Progenitor cell of endocrine pancreas (in vitro differentiated cells): ENCODE data around the gene APBA1. TPM values are rescaled to one million over a fixed set of nuclear protein-coding genes. Genes with fewer than 3 reads are reported as not detected.

Experiments used
- DNase-seq: peaks from one replicate; pipeline ENCODE4 v3.0.0; 2021; ENCODE audit warnings: low spot score; ENCODE audit not compliant: unreplicated experiment
- H3K27ac Mint-ChIP-seq: 2 replicates; pipeline ENCODE4 v1.8.0; 2021; ENCODE audit warnings: mild to moderate bottlenecking, moderate library complexity, mixed read lengths
- H3K27me3 Mint-ChIP-seq: 2 replicates; pipeline ENCODE4 v1.8.0; 2021; ENCODE audit warnings: mixed read lengths
- H3K36me3 Mint-ChIP-seq: 2 replicates; pipeline ENCODE4 v1.8.0; 2022; ENCODE audit warnings: mixed read lengths; ENCODE audit not compliant: insufficient read depth
- H3K4me1 Mint-ChIP-seq: 2 replicates; pipeline ENCODE4 v1.8.0; 2021; ENCODE audit warnings: low read depth, mixed read lengths
- H3K4me3 Mint-ChIP-seq: 2 replicates; pipeline ENCODE4 v1.8.0; 2021; ENCODE audit warnings: low read depth, mild to moderate bottlenecking, moderate library complexity, mixed read lengths
- H3K9me3 Mint-ChIP-seq: 2 replicates; pipeline ENCODE4 v1.8.0; 2021; ENCODE audit warnings: low read depth, mixed read lengths
- CTCF ChIP-seq: fragments of 200-600 bp; sonication (generic); IDR thresholded peaks from one replicate; pipeline ENCODE4 v1.5.0; 2021; ENCODE audit warnings: antibody characterized with exemption, mild to moderate bottlenecking; ENCODE audit not compliant: unreplicated experiment
- total RNA-seq: library from RNA; stranded (reverse); gene quantifications from 2 replicates; pipeline ENCODE4 v1.2.1, GENCODE V29; 2021

APBA1 gene
- total RNA-seq, 1 donor from 2014 or later = 1.8 TPM

- Mint-ChIP-seq H3K27me3 (no peaks in the 10 kb centered on the region), H3K36me3 (no peaks in the 10 kb centered on the region), H3K4me1 (peaks cover 2% of the 10 kb centered on the region), H3K9me3 (no peaks in the 10 kb centered on the region), H3K4me3 (no peak overlapping the region), H3K27ac (no peak overlapping the region)
- DNase-seq = no peak
- no peak for TF ChIP-seq CTCF
Measured at GRCh38 chr9:69637193-69637816, 34.9 kb downstream of the APBA1 start.

- TF ChIP-seq CTCF = no peak
- no peak for DNase-seq
- H3K9me3 Mint-ChIP-seq = no peaks in the 10 kb centered on the region
- no peak overlapping the region for H3K27ac Mint-ChIP-seq
- no peaks in the 10 kb centered on the region for H3K36me3 Mint-ChIP-seq
- H3K27me3 Mint-ChIP-seq = no peaks in the 10 kb centered on the region
- no peak overlapping the region for H3K4me3 Mint-ChIP-seq
- H3K4me1 Mint-ChIP-seq = peaks cover 2% of the 10 kb centered on the region
Measured at GRCh38 chr9:69633716-69634115, 38.5 kb downstream of the APBA1 start.

GRCh38 chr9:69632768-69633167 is 39.4 kb downstream of the APBA1 start:
- H3K36me3 Mint-ChIP-seq = no peaks in the 10 kb centered on the region
- no peaks in the 10 kb centered on the region for H3K9me3 Mint-ChIP-seq
- H3K27ac Mint-ChIP-seq = no peak overlapping the region
- H3K4me3 Mint-ChIP-seq = no peak overlapping the region
- no peak for TF ChIP-seq CTCF
- no peaks in the 10 kb centered on the region for H3K27me3 Mint-ChIP-seq
- no peak for DNase-seq
- H3K4me1 Mint-ChIP-seq = peaks cover 2% of the 10 kb centered on the region

- no peak overlapping the region for H3K4me3 Mint-ChIP-seq
- TF ChIP-seq CTCF = no peak
- peaks cover 10% of the 10 kb centered on the region for H3K4me1 Mint-ChIP-seq
- H3K27ac Mint-ChIP-seq = no peak overlapping the region
- H3K27me3 Mint-ChIP-seq = no peaks in the 10 kb centered on the region
- H3K9me3 Mint-ChIP-seq = no peaks in the 10 kb centered on the region
- H3K36me3 Mint-ChIP-seq = no peaks in the 10 kb centered on the region
- DNase-seq = no peak
Measured at GRCh38 chr9:69627281-69627680, 44.9 kb downstream of the APBA1 start.

GRCh38 chr9:69623276-69623675 is 48.9 kb downstream of the APBA1 start:
- no peak for DNase-seq
- Mint-ChIP-seq H3K27ac (no peak overlapping the region), H3K4me3 (no peak overlapping the region), H3K27me3 (no peaks in the 10 kb centered on the region), H3K9me3 (no peaks in the 10 kb centered on the region), H3K36me3 (no peaks in the 10 kb centered on the region), H3K4me1 (peaks cover 10% of the 10 kb centered on the region)
- TF ChIP-seq CTCF = no peak
